Activated CD8-positive, alpha-beta memory T cell treated with anti-CD3 and anti-CD28 coated beads for 24 hours (primary cell): Measurements from ENCODE around the gene MAN1C1.
"Not testable (repeated sequence)": the region's sequence is repeated elsewhere in the genome, so short reads cannot be mapped to it uniquely, and the experiment has no call there.

ENCODE experiments used
- DNase-seq: peaks from one replicate; pipeline ENCODE4 v3.0.0-alpha.2; 2020

Gene MAN1C1

DNA sequence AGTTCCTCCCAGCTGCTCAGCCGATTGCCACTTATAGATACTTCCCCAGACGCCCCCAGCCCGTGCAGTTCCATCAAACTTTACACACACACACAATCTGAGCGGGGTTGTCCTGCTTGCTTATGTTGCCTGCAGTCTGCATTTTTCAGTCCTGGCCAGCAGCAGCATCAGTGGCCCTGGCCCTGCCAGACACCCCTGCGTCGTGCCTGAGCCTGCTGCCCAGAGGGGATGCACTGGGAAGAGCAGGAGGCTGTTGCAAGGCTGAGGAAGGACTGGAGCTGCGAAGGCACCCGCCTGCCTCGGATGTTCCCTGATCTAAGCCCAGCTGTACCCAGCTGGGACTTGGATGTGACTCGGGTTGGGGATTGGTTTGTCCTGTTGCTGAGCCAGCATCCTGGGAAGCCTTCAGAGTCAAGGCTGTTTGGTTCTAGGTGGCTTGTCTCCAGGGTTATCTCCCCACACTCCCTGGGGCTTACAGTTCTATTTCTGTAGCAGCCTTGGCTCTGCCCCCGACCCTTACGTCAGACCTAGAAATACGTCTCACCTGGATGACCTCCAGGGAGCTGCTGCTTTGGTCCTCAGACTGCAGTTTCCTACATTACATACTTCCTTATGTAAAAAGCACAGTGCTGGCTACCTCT lies 42.3 kb downstream of the MAN1C1 start:
- peak; percentile 48 for DNase-seq

DNA sequence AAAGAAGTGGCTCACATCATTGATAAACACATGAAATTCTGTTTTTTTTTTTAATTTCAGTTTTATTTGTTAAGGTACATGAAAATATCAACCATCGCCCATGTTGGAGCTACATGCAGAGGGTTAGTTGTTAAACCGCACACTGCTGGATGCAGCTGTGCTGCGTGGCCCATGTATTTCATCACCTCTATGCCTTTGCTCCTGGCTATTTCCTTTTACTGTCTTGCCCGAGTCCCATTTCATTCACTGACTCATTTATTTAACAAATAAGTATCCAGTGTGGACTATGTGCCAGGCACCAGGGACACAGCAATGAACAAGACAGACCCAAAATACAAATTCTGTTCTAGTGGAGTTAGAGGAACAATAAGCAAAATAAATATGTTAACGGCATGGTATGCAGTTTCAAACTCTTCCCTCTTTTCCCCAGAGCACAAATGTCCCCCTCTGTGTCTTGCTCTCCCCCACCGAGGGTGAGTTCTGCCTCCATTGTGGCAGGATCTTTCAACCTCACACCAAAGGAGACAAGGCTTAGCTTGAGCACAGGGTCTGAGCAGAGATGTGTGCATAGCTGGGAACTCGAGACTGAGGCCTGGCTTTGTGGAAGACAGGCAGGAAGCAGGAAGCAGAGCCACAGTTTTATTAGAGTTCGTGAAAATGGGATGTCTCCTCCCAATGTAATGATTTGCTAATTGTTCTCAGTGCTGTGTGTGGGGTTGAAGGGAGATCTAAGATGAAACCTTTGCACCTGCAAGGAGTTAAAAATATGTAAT lies 44.6 kb downstream of the MAN1C1 start:
- DNase-seq, result peak; percentile 32

DNA sequence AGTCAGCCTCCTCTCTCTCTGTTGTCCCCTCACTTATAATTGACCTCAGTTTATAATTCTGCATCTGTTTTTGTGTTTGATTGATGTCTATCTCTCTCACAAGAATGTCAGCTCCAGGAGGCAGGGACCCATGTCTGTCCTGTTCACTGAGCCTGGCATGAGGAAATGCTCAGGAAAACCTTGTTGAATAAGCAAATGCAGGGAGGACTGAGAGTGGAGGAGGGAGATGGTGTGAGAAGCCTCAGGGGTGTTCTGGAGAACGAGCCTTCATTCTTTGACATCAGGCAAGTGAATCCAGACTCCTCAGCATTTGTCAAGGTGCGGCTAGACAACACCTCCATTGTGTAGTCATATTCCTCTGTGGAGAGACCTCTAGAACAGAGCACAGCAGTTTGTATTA lies 45.5 kb downstream of the MAN1C1 start:
- peak; percentile 33 for DNase-seq

DNA sequence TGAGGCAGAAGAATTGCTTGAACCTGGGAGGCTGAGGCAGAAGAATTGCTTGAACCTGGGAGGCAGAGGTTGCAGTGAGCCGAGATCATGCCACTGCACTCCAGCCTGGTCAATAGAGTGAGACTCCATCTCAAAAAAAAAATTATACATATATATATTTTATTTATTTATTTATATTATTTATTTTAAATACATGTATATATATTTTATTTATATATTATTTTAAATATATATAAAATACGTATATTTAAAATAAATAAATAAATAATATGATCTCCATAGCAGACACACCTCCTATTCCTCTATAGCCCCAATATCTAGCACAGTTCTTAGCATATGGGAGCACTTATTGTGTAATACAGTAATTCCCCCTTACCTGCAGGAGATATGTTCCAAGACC lies 46.4 kb downstream of the MAN1C1 start:
- not testable (repeated sequence) for DNase-seq

DNA sequence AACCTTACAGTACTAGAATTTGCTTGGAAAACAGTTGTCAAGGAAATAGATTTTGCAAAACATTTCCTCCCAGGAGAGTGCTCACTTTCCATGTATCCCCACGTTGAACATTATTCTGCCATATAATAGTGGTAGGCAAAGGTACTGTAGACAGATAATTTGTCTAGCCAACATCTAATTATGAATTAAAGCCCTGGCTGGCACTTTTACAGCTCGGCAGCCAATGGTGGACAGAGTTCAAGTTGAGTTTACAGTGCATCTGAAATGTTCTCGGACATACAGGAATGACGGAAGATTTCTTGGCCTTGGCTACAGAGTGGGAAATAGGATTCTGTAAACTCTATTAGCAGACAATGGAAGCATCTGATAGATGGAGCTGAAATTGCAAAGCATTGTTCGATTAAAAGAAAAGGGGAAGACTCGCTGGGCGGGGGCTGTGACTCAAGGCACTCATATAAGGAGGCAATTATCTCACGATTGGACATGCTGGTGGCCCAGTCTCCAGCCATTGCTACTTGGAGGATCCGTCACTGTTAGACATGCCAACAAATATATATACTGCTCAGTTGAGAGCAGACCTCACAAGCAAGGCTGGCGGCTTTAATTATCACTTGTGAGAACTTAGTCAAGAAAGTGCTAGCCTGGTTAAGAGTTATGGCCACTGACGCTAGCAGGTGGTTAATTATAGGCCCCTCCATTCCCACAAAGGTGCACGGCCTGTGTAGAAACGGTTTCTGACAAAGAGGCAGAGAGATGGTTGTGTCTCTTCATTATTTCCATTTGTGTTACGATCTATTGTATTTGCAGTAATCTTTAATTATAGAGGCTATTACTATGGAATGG lies 48.0 kb downstream of the MAN1C1 start:
- no peak for DNase-seq

DNA sequence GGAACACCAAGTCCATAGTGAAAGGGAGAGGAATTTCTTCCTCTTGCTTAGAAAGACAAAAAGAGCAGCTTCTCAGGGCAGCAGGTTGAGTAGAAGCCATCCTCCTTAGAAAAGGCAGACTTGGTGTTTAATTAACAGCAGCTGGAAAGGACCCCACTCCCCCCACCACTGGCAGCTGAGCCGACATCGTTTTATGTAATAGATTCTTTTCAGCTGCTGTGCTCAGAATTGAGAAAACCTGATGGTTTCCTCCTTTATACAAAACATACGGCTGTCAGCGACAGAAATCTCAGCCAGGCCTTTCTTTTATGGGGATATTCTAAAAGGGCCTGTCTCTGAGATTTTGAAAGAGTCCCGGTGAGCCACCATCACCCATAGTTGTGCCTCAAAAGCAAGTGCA lies 49.9 kb downstream of the MAN1C1 start:
- DNase-seq, result no peak

DNA sequence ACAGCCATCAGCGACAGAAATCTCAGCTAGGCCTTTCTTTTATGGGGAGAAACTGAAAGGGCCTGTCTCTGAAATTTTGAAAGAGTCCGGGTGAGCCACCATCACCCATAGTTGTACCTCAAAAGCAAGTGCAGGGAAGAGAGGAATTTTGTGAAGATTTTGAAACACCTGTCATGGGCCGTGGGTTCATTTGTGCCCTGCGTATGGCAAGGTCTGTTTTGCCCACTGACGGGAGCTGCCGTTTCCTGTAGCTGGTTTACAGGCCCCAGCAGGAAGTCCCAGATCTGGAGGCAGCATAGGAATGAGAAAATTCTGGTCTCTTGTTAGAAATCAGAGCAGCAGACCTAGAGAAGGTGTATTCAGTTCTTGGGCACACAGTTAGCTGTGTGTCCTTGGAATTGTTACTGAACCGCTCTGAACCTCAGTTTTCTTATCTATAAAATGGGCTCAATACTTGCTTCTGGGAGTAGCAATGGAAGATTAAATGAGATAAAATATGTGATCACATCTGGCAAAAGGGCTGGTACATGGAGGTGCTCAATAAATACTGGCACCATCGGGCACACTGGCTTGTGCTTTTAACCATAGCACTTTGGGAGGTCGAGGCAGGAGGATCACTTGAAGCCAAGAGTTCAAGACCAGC lies 52.5 kb downstream of the MAN1C1 start:
- no peak for DNase-seq

DNA sequence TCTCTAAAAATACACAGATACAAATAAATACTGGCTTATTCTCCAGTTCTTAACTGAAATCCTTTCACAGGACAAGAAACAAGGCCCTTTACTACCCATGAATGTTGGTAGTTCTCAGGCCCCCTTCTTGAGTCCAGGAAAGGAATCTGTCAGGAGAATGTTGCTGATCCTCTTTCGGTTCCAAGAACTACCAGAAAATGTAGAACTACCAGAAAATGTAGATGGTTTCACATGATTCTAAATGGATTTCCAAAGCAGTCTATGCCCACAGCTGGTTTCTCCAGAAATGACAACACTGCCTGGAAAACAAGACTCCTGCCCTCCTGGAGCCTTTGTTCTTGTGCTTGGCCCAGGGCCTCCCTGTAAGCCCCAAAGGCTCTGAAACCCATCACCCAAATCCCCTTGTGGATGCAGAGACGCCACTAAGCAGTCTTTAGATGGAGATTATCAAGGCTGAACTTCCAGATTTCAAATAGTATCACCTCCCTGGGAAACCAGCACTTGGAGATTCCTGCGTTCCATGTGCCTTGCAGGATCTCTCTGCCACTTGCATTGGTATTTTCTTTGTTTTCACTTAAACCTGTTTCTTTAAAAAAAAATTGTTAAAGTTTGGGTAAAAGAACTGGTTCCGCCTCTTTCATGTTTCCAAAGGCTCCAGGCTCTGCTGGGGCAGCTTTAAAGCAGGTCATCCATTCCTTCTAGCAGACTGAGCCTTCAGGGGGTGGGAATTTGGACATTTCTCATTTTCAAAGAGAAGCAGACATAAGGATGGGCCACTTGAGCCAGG lies 53.4 kb downstream of the MAN1C1 start:
- no peak for DNase-seq

DNA sequence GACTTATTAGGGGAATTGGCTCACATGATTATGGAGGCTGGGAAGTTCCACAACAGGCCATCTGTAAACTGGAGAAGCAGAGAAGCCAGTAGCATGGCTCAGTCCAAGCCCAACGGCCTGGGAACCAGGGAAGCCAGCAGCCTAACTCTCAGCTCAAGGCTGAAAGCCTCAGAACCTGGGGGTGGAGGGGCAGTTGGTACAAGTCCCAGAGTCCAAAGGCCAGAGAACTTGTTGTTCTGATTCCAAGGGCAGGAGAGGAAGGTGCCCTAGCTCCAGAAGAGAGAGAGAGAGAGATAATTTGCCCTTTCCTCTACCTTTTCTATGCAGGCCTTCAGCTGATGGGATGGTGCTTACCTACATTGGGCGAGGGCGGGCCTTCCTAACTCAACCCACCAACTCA lies 55.3 kb downstream of the MAN1C1 start:
- DNase-seq, result no peak

DNA sequence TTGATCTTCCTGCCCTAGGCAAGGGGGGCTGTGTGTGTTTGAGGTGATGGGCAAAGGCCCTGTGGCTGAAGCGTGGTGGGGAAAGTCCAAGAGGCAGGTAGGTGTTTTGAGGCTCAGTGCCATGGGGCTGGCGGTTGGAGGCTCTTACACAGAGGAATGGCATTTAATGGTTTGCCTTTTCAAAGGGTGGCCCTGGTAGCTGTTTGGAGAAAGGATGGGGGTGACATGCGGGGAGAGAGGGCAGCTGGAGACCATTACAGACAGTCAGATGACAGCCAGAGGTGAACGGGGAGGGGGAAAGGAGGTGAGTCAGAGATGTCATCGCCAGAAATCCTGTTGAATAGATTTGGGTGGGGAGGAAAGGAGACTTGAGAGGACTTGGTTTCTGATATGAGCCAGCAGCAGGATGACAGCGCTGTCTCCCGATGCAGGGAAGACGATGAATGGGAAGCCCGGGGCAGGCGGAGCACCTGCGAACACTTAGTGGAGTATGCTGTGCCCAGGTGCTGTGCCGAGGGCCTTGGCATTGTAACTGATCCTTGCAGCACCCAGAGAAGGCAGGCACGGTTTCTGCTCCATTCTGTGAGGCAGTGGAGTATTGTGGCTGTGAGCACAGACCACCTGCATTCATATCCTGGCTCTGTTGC lies 56.3 kb downstream of the MAN1C1 start:
- DNase-seq, result no peak

DNA sequence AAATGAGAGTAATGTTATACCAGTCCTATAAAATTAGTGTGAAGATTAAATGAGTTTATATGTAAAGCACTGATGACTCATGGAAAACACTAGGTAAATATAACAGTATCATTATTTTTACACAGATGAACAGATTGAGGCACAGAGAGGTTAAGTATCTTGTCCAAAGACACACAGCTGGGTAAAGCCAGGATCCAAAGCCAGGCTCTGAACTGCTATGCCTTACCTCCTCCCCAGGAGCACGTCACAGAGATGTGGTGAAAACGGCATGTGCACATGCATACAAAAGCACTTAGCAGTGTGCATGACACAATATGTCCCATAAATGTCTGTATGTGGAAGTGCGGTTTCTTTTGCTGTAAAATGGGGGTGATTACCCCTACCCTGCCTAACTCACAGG lies 56.9 kb downstream of the MAN1C1 start:
- DNase-seq, result no peak

DNA sequence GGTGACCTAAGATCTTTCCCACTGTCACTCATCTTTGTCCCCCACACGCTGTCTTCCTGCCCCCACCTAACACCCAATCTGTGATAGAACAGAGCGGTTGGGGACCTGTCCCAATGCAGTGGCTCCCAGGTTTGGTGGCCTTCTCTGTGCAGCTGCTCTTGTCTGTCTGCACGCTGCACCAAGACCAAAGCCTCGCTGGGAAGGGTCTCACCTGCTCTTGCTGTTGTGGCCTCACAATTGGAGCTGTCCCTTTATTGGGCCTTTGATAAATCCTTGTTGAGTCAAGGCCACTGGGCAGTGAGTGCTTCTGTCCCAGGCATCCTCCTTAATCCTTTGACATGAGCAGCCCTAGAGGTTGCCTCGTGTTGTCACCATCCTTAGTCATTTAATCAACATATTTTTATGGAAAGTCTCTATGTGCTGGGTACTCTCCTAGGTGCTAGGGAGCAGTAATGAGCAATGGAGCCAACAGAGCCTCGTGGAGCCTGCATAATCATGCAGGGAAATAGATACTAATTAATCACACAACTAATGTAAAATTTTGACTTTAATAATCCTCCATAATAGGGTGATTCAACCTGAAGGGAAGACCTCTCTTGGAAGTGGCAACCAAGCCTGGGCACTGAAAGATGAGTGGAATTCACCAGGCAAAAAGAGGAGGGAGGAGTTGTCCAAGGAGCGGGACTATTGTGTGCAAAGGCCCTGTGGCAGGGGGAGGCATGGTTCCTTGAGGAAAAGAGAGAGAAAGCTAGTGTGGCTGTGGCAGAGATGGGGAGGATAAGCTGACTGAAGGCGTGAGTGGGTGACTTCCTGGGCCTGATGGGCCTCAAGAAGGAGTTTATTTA lies 57.6 kb downstream of the MAN1C1 start:
- no peak for DNase-seq

DNA sequence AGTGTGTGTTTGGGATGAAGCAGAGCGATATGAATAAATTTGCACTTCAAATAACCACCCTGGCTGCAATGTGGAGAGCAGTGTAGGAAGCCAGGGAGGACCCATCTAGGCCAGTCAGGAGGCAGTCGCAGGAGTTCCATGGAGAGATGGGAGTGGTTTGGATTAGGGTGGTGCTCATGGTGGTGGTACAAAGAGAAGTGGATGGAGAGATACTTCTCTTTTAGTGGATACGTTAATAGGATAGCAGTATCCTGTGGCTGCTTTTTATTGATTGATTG lies 58.2 kb downstream of the MAN1C1 start:
- no peak for DNase-seq

DNA sequence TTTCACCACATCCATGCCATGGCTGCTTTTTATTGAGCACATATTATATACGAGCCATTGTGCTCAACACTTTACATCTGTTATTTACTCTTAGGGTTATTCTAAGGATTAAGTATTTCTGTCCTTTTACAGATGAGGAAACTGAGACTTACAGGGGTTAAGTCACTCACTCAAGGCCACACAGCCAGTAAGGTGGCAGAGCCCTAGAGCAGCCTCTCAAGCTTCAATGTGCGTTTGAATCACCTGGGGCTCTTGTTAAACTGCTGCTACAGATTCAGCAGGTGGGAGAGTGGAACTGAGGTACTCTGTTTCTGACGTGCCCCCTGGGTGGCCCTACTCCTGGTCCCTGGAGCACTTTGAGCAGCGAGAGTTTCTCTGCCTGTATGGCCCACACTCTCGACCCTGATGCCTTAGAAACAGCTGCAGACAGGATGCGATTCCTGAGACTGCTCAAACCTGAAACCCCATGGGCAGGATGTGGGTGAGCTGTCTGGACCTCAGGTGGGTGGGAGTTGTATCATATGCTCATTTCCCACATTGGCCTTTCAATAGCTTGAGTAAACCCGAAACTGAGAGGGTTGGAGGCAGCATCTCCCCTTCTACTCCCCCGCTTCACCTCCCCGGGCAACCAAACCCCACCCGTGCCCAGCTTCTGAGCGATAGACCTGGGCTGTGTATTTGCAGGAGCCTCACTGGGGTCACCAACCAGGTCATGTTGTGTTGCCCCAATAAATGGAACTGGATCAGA lies 59.3 kb downstream of the MAN1C1 start:
- DNase-seq, result peak; percentile 89

DNA sequence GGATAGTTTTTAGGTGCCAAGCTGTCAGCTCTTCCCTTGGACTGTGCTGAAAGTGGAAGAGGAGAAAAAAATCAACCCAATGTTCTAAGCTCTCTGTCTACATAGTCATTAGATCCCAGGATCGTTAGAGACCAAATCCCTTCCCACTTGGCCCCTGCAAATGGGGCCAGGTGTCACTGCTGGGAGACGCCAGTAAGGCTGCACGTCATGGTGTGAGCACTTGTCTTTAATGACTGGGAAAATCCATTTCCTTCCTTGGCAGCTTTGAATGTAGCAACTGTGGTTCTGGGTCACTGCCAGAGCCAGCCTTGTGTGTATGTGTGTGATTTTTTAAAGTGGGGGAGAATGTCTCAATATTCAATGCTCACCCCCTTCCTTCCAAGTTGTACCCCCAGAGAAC lies 59.9 kb downstream of the MAN1C1 start:
- DNase-seq, result peak; percentile 68

DNA sequence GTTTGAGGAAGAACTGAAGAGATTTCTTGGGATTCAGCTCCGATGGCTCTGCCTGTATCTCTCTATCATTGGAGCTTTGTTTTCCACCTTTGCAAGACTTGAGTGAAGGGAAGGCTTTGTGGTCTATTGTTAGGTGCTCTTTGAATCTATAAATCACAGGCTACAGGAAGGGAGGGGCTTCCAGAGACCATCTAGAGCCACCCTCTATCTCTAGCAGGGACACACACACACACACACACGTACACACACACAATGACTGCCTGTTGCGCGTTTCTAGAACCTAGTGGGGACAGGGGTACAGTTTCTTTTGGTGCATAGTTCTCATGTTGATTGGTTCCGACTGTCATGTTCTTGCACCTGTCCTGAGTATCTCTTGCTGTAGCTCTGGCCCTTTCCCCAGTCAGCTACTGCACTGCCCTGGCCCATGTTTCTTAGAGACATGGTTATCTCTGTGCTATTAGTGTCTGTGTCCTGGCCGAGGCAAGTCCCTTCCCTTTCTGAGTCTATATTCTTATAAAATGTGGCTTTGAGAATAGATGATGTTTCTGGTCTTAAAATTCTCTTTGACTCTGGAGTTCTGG lies 60.7 kb downstream of the MAN1C1 start:
- no peak for DNase-seq

DNA sequence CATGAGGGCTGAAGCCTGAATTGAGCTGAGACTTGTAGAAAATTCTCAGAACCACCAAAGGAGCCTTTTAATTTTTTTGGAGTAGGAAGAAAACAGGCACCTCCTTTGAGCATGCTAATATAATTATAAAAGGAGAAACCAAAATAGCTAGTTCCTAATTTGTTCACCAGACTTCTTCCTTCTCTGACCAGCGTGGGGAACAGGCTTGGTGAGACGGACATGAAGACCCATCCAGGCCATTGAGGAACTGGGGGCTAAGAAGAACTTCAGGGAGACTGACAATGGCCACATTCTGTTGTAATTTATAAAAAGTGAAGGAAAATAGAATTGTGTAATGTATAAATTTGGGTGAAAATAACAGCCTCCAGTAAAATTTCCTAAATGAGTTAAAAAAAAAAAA lies 62.6 kb downstream of the MAN1C1 start:
- no peak for DNase-seq

DNA sequence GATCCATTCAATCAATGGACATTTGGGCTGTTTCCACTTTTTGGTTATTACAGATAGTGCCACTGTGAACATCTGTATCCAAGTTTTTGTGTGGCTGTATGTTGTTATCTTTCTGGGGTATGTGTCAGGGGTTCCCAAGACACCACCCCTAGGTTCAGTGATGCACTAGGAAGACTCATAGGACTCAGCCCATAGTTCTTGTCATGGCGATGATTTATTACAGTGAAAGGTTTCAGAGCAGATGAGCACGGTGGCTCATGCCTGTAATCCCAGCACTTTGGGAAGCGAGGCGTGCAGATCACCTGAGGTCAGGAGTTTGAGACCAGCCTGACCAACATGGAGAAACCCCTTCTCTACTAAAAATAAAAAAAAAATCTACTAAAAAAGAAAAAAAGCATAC lies 64.1 kb downstream of the MAN1C1 start:
- DNase-seq, result no peak

DNA sequence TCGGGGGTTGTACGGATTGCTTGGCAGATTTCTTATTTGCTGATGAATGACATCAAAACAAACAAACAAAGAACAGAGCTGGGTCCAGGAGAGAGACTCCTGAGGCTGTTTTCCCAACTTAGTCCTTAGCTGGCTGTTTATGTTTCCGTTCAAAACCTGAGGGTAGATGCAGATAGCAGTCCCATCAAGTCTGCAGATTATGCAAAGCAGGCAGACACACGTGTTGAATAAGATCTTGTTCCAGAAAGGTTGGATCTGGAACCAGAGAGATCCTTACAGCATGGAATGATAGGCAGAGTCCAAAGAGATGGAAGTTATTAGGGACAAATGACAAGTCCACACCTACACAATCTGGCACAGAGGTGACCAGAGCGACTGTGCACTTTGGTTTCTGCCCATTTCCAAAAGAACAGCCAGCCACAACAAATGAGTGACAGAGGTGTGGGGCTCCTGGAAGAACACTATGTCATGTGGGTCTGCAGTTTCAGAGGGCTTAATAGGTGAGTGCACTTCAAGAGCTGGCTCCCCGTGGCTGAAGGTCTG lies 65.5 kb downstream of the MAN1C1 start:
- DNase-seq, result no peak

DNA sequence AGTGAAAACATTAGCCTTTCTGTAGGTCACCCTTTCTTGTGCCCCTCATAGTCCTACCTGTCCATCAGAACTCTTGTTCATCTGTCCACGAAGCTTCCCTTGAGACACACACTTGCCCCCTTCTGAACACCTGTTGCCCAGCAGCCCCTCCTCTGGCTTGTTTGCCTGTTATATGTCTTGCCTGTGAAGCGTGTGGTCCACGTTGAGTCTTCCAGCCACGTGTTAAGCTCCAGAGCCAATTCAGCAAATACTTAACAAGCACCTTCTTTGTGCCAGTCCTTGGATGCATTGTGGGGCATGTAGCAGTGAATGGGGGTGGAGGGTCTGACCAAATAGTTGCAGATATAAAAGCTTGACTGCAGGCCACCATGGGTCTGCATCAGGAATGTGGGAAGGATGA lies 66.6 kb downstream of the MAN1C1 start:
- DNase-seq, result no peak
